GM23338 (cell line): Measurements from ENCODE around the gene AMBRA1. TPM values are rescaled to one million over a fixed set of nuclear protein-coding genes. Genes with fewer than 3 reads are reported as not detected.

Experiments
- ATAC-seq: fragments of 200-7000 bp; cut with Tn5 transposase; 3 replicates; pipeline ENCODE4 v1.9.1; 2020
- DNase-seq: peaks from one replicate; pipeline ENCODE4 v3.0.0-alpha.2; 2015; ENCODE audit warnings: low spot score
- H2AFZ ChIP-seq: fragments of 200-600 bp; sonication (generic); 2 replicates; pipeline ENCODE4 v1.8.0; 2016; ENCODE audit warnings: antibody characterized with exemption, mild to moderate bottlenecking, moderate library complexity
- H3F3A ChIP-seq: fragments of 200-600 bp; sonication (generic); replicated peaks from 2 replicates; pipeline ENCODE4 v1.8.0; 2017; ENCODE audit warnings: antibody characterized with exemption, mixed run types, low read depth
- H3K27ac ChIP-seq: fragments of 200-600 bp; sonication (generic); 2 replicates; pipeline ENCODE4 v1.6.1; 2016; ENCODE audit warnings: low read depth
- H3K27me3 ChIP-seq: fragments of 200-600 bp; sonication (generic); 2 replicates; pipeline ENCODE4 v1.8.0; 2016; ENCODE audit warnings: mild to moderate bottlenecking, mixed run types, moderate library complexity; ENCODE audit not compliant: insufficient read depth
- H3K36me3 ChIP-seq: fragments of 200-600 bp; sonication (generic); 2 replicates; pipeline ENCODE4 v1.8.0; 2016; ENCODE audit warnings: mild to moderate bottlenecking; ENCODE audit not compliant: insufficient read depth
- H3K4me1 ChIP-seq: fragments of 200-600 bp; sonication (generic); 2 replicates; pipeline ENCODE4 v1.8.0; 2016; ENCODE audit warnings: mild to moderate bottlenecking, moderate library complexity; ENCODE audit not compliant: insufficient read depth
- H3K4me2 ChIP-seq: fragments of 200-600 bp; sonication (generic); 2 replicates; pipeline ENCODE4 v1.7.1; 2017; ENCODE audit warnings: mixed run types
- H3K4me3 ChIP-seq: fragments of 200-600 bp; sonication (generic); 2 replicates; pipeline ENCODE4 v1.6.1; 2016; ENCODE audit warnings: mixed run types
- H3K79me2 ChIP-seq: fragments of 200-600 bp; sonication (generic); replicated peaks from 2 replicates; pipeline ENCODE4 v1.8.0; 2017; ENCODE audit warnings: mild to moderate bottlenecking; ENCODE audit not compliant: insufficient read depth
- H3K9me2 ChIP-seq: fragments of 200-600 bp; sonication (generic); 2 replicates; pipeline ENCODE4 v1.8.0; 2017; ENCODE audit not compliant: insufficient read depth
- H4K20me1 ChIP-seq: fragments of 200-600 bp; sonication (generic); replicated peaks from 2 replicates; pipeline ENCODE4 v1.8.0; 2017; ENCODE audit warnings: mild to moderate bottlenecking; ENCODE audit not compliant: insufficient read depth
- H3K27ac Mint-ChIP-seq: 2 replicates; pipeline ENCODE4 v1.8.0; 2020; ENCODE audit warnings: inconsistent platforms, mild to moderate bottlenecking, moderate library complexity, mixed read lengths
- H3K27me3 Mint-ChIP-seq: 3 replicates; pipeline ENCODE4 v1.8.0; 2022; ENCODE audit warnings: low read depth, mild to moderate bottlenecking, moderate library complexity, mixed read lengths, inconsistent platforms; ENCODE audit not compliant: insufficient read depth, poor library complexity
- H3K36me3 Mint-ChIP-seq: 3 replicates; pipeline ENCODE4 v1.8.0; 2021; ENCODE audit warnings: low read depth, mild to moderate bottlenecking, inconsistent platforms, moderate library complexity, mixed read lengths
- H3K4me1 Mint-ChIP-seq: 3 replicates; pipeline ENCODE4 v1.8.0; 2020; ENCODE audit warnings: mild to moderate bottlenecking, inconsistent platforms, mixed read lengths
- H3K4me3 Mint-ChIP-seq: 3 replicates; pipeline ENCODE4 v1.8.0; 2021; ENCODE audit warnings: moderate library complexity, mild to moderate bottlenecking, inconsistent platforms, mixed read lengths
- H3K9me3 Mint-ChIP-seq: 3 replicates; pipeline ENCODE4 v1.8.0; 2020; ENCODE audit warnings: moderate library complexity, mild to moderate bottlenecking, inconsistent platforms, mixed read lengths
- CREB1 ChIP-seq: fragments of 250-450 bp; sonication (Bioruptor Pico); IDR thresholded peaks from 2 replicates; pipeline ENCODE4 v1.5.0; 2020; ENCODE audit warnings: low read depth, mild to moderate bottlenecking, moderate library complexity
- EZH2 ChIP-seq: fragments of 200-600 bp; sonication (generic); IDR thresholded peaks from one replicate; pipeline ENCODE4 v1.8.0; 2017; ENCODE audit warnings: antibody characterized with exemption, mild to moderate bottlenecking, low read depth; ENCODE audit not compliant: unreplicated experiment
- EZH2phosphoT487 ChIP-seq: fragments of 200-600 bp; sonication (generic); IDR thresholded peaks from one replicate; pipeline ENCODE4 v1.8.1; 2018; ENCODE audit warnings: antibody characterized with exemption; ENCODE audit not compliant: unreplicated experiment
- JUNB ChIP-seq: IDR thresholded peaks from one replicate; pipeline ENCODE4 v1.6.1; 2016; ENCODE audit warnings: antibody characterized with exemption; ENCODE audit not compliant: unreplicated experiment
- NANOG ChIP-seq: IDR thresholded peaks from 2 replicates; pipeline ENCODE4 v1.6.1; 2016; ENCODE audit warnings: antibody characterized with exemption, borderline replicate concordance
- POLR2AphosphoS5 ChIP-seq: IDR thresholded peaks from 2 replicates; pipeline ENCODE4 v1.6.1; 2016; ENCODE audit warnings: antibody characterized with exemption, low read depth
- ZNF114 ChIP-seq: fragments of 250-450 bp; sonication (Bioruptor Pico); IDR thresholded peaks from 2 replicates; pipeline ENCODE4 v1.5.0; 2020; ENCODE audit warnings: mild to moderate bottlenecking, moderate library complexity
- ZNF331 ChIP-seq: fragments of 250-450 bp; sonication (Bioruptor Pico); IDR thresholded peaks from 2 replicates; pipeline ENCODE4 v1.5.0; 2020; ENCODE audit warnings: low read depth, mild to moderate bottlenecking, moderate library complexity
- ZNF462 ChIP-seq: fragments of 250-450 bp; sonication (Bioruptor Pico); IDR thresholded peaks from 2 replicates; pipeline ENCODE4 v1.5.0; 2020; ENCODE audit warnings: mild to moderate bottlenecking, moderate library complexity
- polyA plus RNA-seq: library from polyadenylated mRNA; unstranded; fragments of >200 nt; fragmentation: Nextera tagmentation; extraction: Ambion mirVana; gene quantifications from 2 replicates; pipeline ENCODE4 v1.2.1, GENCODE V29; 2016
- total RNA-seq: library from RNA; depleted of rRNA; stranded (reverse); fragments of >200 nt; shearing (Covaris generic); gene quantifications from 2 replicates; pipeline ENCODE4 v1.2.3, GENCODE V29; 2014

AMBRA1 gene
- total and polyA plus RNA-seq, 2 experiments from 2014 or later = 8.3 to 34.8 TPM

DNA sequence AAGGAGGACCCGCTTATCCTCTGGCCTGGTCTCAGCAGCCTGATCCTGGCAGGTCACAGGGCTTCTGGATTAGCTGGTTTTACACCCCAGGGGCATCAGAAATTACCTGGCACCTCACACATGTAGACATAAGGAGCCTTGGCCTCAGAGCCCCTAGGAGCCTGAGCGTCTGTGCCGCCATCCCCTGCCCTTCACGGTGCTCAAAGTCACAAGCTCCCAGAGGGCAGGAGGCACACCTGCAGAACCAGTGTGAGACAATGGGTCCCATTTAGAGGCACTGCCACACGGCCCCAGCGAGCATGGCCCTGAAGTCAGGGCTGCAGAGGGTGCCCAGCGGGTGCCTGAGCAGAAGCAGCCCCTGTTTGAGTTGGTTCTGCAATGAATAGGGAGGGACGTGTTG is 242.7 kb downstream of the AMBRA1 start (continued):
- TF ChIP-seq ZNF462 (CRISPR knock-in tag) (no peak), ZNF331 (CRISPR knock-in tag) (no peak), EZH2phosphoT487 (no peak), ZNF114 (CRISPR knock-in tag) (no peak)

DNA sequence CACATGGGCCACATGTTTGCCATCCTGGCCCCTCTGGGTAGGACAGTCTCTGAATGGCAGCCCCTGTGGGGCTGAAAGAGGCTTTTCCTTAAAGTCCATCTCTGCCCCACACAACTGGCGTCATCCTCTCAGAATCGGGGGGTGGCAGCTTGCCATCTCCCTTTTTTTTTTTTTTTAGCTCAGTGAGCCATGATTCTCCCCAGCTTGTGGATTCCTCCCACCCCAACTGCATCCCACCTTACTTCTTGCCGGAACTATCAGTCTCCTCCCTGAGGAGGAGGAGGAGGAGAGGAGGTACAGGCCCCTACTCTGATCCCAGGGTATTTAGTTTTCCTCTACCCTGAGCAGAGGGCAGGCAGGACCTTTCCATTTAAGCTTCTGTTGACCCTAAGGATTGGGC is 243.1 kb downstream of the AMBRA1 start:
- Mint-ChIP-seq H3K9me3 (no peaks in the 10 kb centered on the region; the same call in 2 of the 3 replicates), H3K4me3 (no peak overlapping the region; the same call in 2 of the 3 replicates), H3K27ac (no peak overlapping the region), H3K4me1 (peaks cover 71% of the 10 kb centered on the region), H3K27me3 (peaks cover 13% of the 10 kb centered on the region), H3K36me3 (peaks cover 3% of the 10 kb centered on the region; the same call in 2 of the 3 replicates)
- DNase-seq = no peak
- H3K4me3 ChIP-seq = no peak overlapping the region
- H3K27me3 ChIP-seq = peaks cover 7% of the 10 kb centered on the region; the same call in 1 of the 2 replicates
- H4K20me1 ChIP-seq = peaks cover 31% of the 10 kb centered on the region
- peaks cover 9% of the 10 kb centered on the region; the same call in 1 of the 2 replicates for H3F3A ChIP-seq
- TF ChIP-seq JUNB (no peak), POLR2AphosphoS5 (no peak), ZNF114 (CRISPR knock-in tag) (no peak), CREB1 (no peak), EZH2 (no peak), NANOG (no peak)
- no peak overlapping the region for H3K4me2 ChIP-seq
- H3K27ac ChIP-seq = no peak overlapping the region
- no peaks in the 10 kb centered on the region for H3K9me2 ChIP-seq
- no peak overlapping the region for H2AFZ ChIP-seq
- peaks cover 71% of the 10 kb centered on the region for H3K79me2 ChIP-seq
- no peaks in the 10 kb centered on the region for H3K36me3 ChIP-seq
- no peak for ATAC-seq
- peaks cover 59% of the 10 kb centered on the region for H3K4me1 ChIP-seq
